HG03196 (cell line): ENCODE data around the gene PDE10A.

ENCODE experiments used
- ATAC-seq: cut with Tn5 transposase; IDR thresholded peaks from one replicate; pipeline ENCODE4 v1.9.1; 2021; ENCODE audit not compliant: unreplicated experiment

Gene PDE10A

GRCh38 chr6:165300422-165300936 is 362.6 kb downstream of the PDE10A start:
- ATAC-seq, result no peak

GRCh38 chr6:165298875-165299274 is 364.2 kb downstream of the PDE10A start:
- no peak for ATAC-seq

GRCh38 chr6:165298402-165298801 is 364.6 kb downstream of the PDE10A start:
- no peak for ATAC-seq

- ATAC-seq, result no peak
Measured at GRCh38 chr6:165292657-165293056, 370.4 kb downstream of the PDE10A start.
